Activated CD4-positive, CD25-positive, alpha-beta regulatory T cell treated with anti-CD3 and anti-CD28 coated beads, Interleukin-2, amount 50 U/mL, for 72 hours (primary cell): ENCODE results near the gene RHBDD2.
"Not testable (repeated sequence)": the region's sequence is repeated elsewhere in the genome, so short reads cannot be mapped to it uniquely, and the experiment has no call there.

ENCODE experiments used
- DNase-seq: peaks from one replicate; pipeline ENCODE4 v3.0.0; 2021

RHBDD2 gene

GRCh38 chr7:75866489-75867389, 12.1 kb upstream of the RHBDD2 start:
- no peak for DNase-seq

GRCh38 chr7:75867390-75867717, 11.5 kb upstream of the RHBDD2 start:
- DNase-seq: no peak

GRCh38 chr7:75868153-75868552, 10.7 kb upstream of the RHBDD2 start:
- DNase-seq: no peak

GRCh38 chr7:75869776-75870379, 9.0 kb upstream of the RHBDD2 start:
- DNase-seq: no peak

GRCh38 chr7:75870557-75871161, 8.2 kb upstream of the RHBDD2 start:
- no peak for DNase-seq

- no peak for DNase-seq
These were observed 6.6 kb upstream of the RHBDD2 start for GRCh38 chr7:75872073-75872782.

- DNase-seq: not testable (repeated sequence)
These were observed 4.7 kb upstream of the RHBDD2 start for GRCh38 chr7:75874180-75874579.

- DNase-seq: no peak
These were observed 3.4 kb upstream of the RHBDD2 start for GRCh38 chr7:75875113-75876080.

- no peak for DNase-seq
These were observed 2.5 kb upstream of the RHBDD2 start for GRCh38 chr7:75876126-75876881.

- no peak for DNase-seq
These were observed 494 bp upstream of the RHBDD2 start for GRCh38 chr7:75878312-75878768.

- no peak for DNase-seq
These were observed 944 bp downstream of the RHBDD2 start for GRCh38 chr7:75879771-75880184.

- DNase-seq: no peak
These were observed 1.4 kb downstream of the RHBDD2 start for GRCh38 chr7:75880242-75880641.

GRCh38 chr7:75881436-75882095, 2.7 kb downstream of the RHBDD2 start:
- DNase-seq: no peak

- DNase-seq: not testable (repeated sequence)
These were observed 4.5 kb downstream of the RHBDD2 start for GRCh38 chr7:75883265-75883824.

- DNase-seq: no peak
These were observed 5.6 kb downstream of the RHBDD2 start for GRCh38 chr7:75884476-75884875.

- no peak for DNase-seq
These were observed 6.2 kb downstream of the RHBDD2 start for GRCh38 chr7:75885036-75885435.

GRCh38 chr7:75887669-75888369, 9.0 kb downstream of the RHBDD2 start:
- no peak for DNase-seq

- no peak for DNase-seq
These were observed 9.8 kb downstream of the RHBDD2 start for GRCh38 chr7:75888464-75889222.
